GM19035 (cell line): ENCODE results near the gene P4HB.
A peak's percentile ranks its signal among the peaks of the same experiment; 100 is the strongest.

Source experiments
- ATAC-seq: cut with Tn5 transposase; IDR thresholded peaks from one replicate; pipeline ENCODE4 v1.9.1; 2021; ENCODE audit not compliant: unreplicated experiment

Gene P4HB

DNA sequence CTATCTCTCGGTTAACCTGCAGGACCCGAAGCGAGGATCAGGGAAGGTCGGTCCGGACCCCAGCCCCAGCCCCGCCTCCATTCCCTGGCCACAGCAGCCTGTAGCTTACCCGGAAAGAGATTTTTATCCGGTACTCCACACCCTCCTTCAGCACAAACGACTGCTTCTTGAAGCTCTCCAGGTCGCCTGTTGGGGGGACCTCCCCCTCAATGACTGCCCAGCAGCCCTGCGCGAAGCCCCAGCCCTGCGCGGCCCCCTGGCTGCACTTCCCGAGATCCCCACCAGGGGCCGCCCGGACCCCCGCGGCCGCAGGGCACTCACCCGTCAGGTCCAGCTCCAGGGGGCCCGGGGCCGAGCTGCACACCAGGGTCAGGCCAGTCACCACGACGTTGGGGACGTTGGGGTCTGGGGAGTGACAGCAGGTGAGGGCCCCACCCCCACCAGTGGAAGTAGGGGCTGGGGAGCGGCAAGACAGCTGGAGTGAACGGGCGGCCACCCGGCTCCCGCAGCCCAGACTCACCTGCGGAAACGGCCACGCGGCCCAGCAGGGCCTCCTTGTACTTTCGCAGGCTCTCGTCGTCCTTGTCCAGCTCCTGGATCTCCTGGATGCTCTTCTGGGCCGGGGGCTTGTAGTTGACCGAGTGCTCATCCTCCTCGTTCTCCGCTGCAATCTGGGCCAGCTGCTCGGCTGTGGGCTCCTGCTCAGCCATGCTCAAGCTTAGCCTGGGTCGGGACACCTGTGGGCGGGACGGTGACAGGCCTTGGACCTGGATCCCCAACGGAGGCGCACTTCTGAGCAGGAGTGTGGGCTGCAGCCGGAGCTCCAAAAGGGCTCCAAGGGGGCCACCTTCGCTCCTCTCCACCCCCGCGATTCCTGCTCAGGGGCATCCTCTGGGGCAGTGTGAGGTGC lies 9.1 kb upstream of the P4HB start:
- no peak for ATAC-seq

DNA sequence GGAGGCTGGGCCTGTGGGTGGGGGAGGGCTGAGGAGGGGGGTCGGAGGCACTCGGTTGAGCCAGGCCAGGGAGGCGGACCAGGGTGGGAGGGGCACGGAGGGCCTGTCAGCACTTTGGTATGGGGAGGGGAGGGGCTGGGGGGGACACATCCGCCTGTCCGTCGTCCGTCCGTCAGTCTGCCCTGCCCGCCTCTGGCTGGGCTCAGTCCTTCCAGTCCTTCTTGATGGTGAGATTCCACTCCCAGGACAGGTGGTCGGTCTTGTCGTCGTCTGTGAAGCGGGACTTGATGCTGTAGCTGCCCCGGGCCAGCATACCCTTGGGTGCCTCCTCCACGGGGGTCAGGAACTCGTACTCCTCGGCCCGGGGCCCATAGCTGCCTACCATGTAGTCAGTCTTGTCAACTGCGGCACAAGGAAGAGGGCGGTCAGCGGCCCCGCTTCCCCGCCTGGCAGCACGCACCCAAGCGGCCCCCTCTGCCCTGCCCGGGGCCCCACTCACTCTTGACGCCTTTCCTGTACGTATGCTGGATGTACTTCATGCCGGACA lies 8.4 kb upstream of the P4HB start:
- no peak for ATAC-seq

DNA sequence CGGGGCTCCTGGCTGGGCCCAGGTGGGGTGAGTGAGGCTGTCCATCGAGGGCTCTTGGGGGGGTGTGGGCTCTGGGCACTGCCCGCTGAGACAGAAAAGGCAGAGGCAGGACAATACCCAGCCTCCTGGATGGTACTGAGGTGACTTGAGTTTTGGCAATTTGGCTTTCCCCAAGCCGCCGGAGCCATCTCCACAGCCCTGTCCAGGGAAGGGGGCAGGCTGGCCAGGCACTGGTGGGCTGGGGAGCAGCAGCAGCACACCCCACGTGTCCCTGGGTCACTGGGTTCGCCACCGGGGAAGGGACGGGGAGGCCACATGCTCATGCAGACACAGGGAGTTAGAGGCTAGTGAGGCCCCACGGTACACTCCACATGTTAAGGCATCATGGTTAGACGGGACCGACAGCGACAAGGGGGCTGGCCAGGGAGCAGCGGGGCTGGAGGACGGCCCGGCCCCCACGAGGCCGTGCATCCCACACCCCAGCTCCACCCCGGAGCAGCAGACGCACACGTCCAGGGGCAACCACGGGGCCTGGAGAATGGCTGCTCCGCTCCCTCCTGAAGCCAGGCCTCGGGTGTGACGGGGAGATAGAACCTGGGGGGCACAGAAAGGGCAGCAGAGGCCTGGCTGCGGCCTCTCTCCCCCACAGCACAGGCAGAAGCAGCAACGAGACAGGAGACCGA lies 7.8 kb upstream of the P4HB start:
- no peak for ATAC-seq

DNA sequence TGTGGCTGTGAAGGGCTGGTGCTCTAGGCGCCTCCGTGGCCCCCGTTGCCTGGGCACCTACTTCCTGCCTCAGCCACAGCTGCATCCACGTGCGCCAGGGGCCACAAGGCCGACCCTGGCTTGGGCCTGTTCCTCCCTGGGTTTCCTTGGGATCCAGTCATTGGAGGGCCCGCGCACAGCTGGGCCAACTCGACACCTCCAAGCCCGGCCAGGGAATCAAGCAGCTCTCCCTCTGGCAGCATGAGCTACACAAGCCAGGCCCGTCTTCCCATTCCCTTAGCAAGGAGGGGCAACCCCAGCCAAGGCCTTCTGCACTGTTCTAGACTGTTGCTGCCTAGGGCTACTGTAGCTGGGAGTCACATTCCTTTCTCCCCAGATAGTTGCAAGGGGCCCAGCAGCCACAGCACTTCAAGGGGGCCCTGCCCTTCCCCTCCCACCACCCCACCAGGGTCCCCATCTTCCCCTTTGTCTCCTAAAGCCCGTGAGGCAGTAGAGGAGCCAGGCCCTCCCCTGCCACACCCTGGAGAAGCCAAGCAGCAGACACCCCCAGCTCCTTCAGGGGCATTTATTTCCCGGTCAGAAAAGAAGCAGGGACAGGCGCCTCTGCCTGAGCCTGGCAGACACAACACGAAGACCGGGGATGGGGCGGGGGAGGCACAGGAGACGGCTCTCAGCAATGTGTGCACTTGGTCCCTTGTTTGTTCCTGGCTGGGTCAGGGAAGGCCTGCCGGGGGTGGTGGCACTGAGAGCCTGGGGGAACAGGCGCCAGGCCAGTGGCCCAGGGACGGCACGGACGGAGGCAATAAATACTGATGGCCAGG lies 7.0 kb upstream of the P4HB start:
- no peak for ATAC-seq

- ATAC-seq: no peak
Measured at GRCh38 chr17:81866440-81867169, 6.3 kb upstream of the P4HB start.

DNA sequence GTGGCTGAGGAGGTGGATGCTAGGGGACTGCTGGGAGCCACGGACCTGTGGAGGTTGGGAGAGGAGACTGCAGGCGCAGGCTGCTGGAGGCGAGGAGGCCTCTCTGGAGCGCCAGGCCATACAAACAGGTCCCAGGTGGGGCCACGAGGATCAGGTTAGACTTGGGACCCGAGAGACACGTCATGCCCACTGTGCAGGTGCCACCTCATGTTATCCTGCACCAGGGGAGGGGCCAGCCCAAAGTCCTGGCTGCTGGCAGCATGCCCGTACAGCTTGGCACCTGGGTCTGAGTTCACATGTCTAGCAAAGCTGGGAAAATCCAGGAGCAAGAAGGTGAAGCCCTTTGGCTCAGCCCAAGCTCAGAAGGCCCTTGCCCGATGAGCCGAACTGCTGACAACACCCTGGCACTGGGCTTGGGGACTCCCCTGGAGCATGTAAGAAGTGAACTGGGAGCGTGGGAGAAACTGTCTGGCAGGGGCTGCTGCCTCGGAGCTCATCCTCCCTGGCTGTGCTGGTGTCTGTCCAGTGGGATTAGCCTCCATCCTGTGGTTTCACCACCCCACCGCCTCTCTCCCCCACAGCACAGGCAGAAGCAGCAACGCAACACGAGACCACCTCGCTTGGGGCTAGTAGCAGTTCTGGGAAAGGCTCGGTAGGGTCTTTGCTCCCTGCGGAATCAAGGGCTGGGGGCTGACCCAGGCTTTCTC lies 5.6 kb upstream of the P4HB start:
- ATAC-seq: no peak

GRCh38 chr17:81865358-81865732 lies 5.0 kb upstream of the P4HB start:
- ATAC-seq: no peak

- no peak for ATAC-seq
Measured at GRCh38 chr17:81863833-81864768, 3.8 kb upstream of the P4HB start.

DNA sequence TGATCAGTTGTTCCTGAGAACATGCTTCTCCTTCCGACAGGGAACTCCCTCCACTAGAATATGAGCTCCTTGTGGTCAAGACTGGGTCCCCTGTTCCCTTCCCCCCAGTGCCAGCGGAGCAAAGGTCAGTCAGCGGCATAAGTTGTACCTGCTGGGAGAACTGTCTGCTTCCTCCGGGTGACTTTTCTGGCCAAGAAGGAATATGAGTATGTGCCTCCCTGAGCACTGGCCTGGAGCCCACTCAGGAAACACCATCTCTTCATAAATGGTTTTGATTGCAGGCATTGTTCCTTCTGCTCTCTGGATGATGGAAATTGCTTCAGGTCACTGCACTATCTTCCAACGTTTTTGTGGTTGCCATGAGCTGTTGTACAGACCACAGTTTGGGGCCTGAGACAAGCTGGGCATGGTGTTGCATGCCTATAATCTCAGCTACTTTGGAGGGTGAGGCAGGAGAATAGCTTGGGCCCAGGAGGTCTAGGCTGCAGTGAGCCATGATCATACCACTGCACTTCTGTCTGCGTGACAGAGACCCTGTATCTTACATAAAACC lies 2.9 kb upstream of the P4HB start:
- ATAC-seq: no peak

- peak; percentile 81 for ATAC-seq
Measured at GRCh38 chr17:81860756-81861568, 627 bp upstream of the P4HB start.

GRCh38 chr17:81858967-81859905 lies 1.1 kb downstream of the P4HB start:
- ATAC-seq: no peak

GRCh38 chr17:81858170-81858966 lies 2.0 kb downstream of the P4HB start:
- ATAC-seq: no peak

DNA sequence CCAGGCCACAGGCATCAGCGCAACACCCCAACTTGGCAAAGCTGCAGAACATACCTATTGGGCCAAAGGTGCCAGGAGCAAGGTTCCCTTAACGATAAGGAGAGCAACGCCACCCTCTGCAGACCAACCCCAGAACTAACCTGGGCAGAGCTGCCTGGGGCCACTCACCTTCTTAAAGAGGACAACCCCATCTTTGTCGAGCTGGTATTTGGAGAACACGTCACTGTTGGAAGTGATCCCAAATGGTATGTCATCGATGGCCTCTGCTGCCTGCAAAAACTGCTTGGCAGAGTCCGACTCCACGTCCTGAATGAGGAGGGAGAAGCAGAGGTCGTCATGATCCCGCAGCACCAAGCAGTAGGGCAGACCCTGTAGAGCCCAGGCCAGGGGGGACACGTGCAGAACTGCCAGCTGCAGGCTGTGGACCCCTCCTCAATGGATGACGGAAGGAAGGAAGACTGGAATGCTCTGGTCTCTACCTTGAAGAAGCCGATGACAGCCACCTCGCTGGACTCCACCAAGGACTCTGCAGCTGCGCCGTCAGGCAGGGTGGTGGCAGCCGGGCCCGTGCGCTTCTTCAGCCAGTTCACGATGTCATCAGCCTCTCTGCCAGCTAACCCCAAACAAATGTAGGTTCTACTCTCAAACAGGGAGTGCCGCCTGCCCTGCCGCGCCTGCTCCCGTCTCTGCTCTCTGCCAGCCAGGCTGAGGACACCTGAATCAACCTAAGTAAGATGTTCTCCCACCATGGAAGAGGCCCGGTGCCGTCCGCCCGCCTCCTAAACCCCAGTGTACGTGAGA lies 5.2 kb downstream of the P4HB start:
- no peak for ATAC-seq

- no peak for ATAC-seq
Measured at GRCh38 chr17:81852237-81852636, 8.1 kb downstream of the P4HB start.

- no peak for ATAC-seq
Measured at GRCh38 chr17:81851423-81851822, 8.9 kb downstream of the P4HB start.
